Measurements from ENCODE around the gene TMEM273.
A peak's percentile ranks its signal among the peaks of the same experiment; 100 is the strongest.

Gene TMEM273

DNA sequence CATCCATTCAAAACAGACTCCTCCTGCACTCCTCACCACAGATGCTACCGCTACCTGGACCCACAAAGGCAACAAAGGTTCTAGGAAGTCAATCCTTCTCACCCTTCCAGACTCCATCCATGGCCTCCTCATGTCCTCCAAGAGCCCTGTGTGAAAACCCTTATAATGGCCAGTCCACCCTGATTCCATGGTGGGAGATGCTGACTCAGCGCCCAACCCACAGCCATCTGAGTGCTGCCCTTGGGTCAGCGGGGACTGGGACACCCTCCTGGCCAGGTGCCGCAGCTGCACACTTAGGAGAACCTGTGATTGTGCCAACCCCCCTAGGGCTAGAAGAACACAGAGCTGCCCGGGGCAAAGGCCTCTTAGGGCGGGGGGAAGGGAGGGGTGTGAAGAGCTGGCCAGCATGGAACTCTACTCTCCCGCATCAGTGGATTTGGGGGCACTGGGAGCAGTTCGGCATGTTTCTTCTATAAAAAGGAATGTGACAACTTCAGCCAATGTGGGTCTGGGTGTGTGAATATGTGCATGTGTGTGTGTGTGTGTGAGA is 25.4 kb downstream of the TMEM273 start:
- no peak for DNase-seq

DNA sequence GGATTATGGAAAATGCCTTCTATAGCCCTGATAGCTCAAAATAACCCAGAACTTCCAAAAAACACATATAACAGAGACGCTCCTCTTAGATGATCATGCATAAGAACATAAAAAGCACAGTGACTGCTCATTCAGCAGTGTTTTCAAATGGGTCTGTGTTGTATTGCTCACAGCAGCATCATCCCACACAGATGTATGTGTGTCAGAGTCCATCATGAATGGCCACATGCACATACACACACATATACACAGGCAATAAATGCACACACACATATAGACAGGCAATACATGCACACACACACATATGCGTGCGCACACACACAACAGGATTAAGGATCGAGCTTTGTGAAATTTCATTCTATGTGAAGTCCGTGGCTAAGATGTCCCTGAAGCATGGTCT is 26.1 kb downstream of the TMEM273 start:
- DNase-seq: no peak

- peak in 1 of 2 experiments; percentile 34 for DNase-seq
These were observed 26.7 kb downstream of the TMEM273 start for GRCh38 chr10:49161411-49161997.

DNA sequence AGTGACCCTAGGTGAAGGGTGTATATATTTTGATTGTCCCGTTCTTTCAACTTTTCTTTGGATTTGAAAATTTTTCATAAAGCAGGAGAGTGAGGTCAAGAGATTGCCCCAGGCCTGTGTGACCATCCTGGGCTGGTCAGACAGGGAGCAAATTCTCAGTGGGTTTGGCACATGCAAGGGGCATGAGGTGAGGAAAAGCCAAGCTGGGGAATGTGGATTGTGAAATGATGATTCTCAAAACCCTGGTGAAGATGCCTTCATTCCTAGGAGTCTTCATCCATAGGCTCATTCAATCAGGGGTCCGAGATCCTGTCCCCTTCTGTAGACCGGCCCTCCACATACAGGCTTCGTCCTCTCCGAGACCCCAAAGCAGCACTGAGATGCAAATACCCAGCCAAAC is 27.4 kb downstream of the TMEM273 start:
- DNase-seq: no peak

DNA sequence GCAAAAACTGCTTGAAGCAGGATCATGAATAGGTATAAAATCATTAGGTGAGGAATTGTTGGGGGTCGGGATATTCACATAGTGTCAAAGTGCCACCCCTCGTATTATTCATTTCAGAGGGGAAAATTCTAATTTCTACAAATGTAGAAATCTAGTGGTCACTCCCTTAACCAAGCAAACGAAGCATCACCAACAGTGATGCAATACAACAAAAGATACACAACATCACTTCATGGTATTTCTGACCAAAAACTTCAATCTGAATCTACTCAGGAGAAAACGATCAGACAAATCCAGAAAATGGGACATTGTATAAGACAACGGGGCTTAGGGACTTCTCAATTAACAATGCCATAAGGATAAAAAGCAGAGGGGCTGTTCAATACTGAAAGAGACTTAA is 28.1 kb downstream of the TMEM273 start:
- no peak for DNase-seq

GRCh38 chr10:49158915-49159314 is 29.3 kb downstream of the TMEM273 start:
- DNase-seq: no peak

DNA sequence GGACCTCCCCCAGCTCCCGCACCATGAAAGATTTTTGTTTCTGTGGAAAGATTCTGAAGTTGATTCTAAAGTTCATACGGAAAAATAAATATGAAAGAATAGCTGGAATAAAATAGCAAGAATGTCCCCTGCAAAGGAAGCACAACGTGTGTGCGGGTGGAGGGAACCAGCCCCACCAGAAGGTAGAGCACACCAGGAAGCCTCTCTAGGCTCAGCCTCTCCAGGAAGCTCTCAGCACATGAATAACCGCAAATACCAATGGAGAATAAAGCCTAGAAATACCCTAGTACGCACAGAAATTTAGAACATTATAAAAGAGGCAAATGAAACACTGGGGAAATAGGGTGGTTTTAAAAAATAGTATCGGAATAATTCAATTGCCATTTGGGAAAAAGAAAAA is 29.8 kb downstream of the TMEM273 start:
- DNase-seq: no peak

GRCh38 chr10:49157229-49157628 is 31.0 kb downstream of the TMEM273 start:
- no peak for DNase-seq

DNA sequence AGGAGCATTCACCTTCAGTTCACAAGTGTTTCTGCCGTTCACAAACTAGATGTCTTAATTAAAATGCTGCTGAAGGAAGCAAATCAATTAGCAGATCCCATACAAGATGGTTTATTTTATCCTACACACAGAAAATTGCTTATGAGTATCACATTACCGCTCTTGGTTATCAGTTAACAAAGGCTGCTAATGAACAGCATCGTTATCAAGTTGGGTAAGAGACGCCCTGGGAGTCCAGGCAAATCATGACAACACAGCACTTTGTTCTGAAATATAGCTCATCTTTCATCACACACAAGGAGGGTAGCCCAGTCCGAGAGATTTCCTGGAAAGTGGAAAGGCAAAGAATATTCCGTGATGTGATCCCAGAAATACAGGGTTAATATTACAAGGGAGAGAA is 33.5 kb downstream of the TMEM273 start:
- no peak for DNase-seq

DNA sequence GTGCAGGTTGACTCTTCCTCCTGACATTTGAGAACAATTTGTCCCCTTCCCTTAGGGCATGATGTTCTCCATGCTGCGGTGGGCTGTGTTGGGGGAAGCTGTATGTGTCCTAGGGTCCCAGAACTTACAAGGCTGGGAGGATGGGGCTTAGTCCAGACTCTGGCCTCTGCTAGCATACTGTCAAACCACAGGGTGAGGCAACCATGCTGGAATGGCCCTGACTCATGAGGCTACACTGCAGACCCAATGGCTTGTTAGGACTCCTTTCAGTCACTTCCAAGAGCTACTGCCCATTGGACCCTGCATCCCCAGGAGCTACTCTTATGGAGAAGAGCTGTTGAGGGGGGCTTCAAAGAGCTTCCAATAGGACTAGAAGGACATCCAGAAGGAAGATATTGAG is 34.2 kb downstream of the TMEM273 start:
- no peak for DNase-seq

- DNase-seq: no peak
These were observed 35.1 kb downstream of the TMEM273 start for GRCh38 chr10:49153115-49153514.

DNA sequence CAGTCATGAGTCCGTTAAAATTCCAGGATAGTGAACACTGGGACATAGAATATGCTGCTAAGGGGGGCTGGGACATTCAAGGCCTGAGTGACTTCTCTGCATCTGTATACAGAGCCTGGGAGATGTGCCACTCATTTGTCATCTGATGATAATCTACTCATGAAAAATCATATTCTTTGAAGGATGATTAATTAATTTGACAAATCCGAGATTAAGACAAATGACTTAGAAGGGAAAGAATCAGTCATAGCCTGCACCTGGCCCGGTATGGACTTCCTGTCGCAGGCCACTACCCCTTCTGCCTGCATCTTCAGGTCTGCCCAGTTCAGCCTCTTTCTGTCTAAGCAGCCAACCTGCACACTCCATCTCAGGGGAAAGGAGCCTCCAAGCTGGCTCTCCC is 35.5 kb downstream of the TMEM273 start:
- no peak for DNase-seq

- no peak for DNase-seq
These were observed 36.2 kb downstream of the TMEM273 start for GRCh38 chr10:49152037-49152436.

- no peak for DNase-seq
These were observed 36.7 kb downstream of the TMEM273 start for GRCh38 chr10:49151481-49151880.

GRCh38 chr10:49151025-49151445 is 37.2 kb downstream of the TMEM273 start:
- DNase-seq: peak; percentile 56 to 75

DNA sequence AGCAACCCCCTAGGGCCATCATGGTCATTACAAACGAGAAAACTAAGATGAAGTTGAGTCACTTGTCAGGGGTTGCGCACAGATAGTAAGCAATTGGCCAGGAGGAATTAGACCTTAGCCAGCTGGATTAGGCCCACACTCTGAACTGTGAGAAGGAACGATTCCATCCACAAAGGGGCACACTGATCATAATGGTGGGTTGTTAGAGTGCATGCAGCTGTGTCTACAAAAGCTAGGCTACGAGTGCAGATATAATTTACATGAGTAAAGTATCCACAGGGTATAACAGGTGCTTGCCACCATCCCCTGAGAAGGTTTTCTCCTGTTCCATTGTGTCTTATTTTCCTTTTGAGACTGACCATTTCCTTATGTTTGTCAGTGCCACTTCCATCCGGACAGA is 37.8 kb downstream of the TMEM273 start:
- DNase-seq: peak; percentile 16 to 54

GRCh38 chr10:49149881-49150280 is 38.3 kb downstream of the TMEM273 start:
- no peak for DNase-seq

DNA sequence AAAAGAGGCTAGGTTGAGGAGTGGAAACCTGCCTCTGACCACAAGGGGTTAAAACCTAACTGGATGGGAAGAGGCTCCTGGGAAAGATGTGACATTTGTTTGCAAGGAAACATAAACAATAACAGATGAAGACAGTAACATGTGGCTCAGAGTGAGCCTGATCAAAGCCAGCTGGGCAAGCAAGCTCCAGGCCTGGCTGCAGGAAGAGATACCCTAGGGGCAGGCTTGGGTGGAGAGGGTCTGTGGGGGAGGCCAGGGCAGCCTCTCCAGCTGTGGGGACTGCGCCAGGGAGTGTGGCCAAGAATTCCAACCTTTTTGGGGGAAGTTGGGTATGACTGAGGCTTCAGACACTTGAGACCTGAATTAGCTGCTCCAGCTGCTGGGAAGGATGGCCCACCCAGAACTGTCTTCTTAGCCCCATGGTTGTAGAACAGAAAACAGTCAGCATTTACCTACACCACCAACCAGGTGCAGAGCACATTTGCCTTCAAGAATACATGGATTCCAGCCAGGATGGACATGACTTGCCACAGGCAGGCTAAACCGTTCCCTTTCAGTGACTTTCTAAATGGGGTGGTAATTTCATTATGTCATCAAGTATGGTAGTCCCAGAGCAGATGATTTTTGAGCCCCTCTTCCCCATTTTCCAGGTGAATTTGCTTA is 44.0 kb downstream of the TMEM273 start:
- DNase-seq: no peak

DNA sequence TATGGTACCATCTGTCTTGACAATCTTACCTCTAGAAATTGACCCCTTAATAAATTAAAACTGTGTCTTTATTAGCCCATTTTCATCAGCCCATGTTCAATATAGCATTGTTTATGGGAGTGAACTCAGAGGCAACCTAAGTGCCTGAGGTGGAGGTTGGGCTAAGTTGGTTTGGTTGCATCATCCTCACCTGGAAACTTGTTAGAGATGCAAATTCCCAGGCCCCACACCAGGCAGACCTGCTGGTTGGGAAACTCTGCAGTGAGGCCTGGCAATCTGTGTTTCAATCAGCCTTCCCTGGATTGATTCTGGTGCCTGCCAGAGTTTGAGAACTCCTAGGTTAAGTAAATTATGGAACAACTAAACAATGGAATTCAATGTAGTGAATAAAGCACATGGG is 44.9 kb downstream of the TMEM273 start:
- no peak for DNase-seq

DNA sequence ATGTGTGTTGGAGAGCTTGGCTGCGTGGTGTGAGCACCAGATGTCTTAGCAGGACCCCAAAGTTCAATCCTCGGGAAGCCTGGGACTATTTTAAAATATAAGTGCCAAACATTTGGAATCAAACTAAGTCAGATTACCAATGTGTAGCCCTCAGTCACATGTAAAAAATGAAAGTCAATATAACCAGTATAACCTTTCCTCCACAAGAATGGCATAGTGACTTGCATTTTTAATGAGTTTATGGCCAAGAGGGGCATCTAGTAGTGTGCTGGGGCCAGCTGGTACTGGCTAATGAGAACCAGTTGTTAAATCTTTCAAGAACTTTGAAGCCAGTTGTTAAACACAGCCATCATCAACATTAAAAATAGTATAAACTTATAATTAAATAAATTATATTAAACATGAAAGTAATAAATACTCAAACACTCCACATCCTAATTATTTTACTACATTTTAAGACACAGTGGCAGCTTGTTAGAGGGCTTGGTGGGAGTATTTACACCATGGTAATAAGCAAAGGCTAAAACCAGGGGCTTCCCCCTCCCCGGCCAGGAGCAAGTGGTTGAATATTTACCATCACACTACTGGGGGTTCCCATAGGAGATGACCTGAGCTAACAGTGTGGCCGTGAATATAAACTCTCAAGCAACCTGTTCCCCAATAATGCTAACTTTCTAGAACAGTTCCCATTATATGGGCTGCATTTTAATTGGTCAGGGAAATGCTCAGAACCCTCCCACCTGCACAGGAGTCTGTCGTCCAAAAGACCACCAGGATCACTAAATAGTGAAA is 46.5 kb downstream of the TMEM273 start:
- no peak for DNase-seq

GRCh38 chr10:49140304-49141177 is 47.6 kb downstream of the TMEM273 start:
- no peak for DNase-seq

DNA sequence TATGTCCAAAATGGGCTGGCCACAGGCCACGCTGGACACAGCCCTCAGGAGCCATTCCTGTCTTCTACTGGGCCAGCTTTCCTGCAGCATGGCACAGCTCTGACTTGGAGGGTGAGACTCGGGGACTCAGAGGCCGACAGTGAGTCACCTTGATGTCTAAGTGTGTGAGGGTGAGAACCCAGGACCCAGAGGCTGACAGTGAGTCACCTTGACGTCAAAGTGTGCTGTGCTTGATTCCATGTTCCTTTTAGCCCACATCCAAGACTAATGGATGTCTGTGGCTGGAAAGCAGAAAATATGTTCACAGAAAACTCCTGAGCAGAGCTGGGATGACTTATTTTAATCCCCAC is 48.4 kb downstream of the TMEM273 start:
- DNase-seq: no peak

Data from NCI-H526 (cell line).